ENCODE results near the gene FOXL1.

FOXL1 gene

GRCh38 chr16:86547286-86547685 lies 31.1 kb upstream of the FOXL1 start:
- H3K4me3 ChIP-seq (replicated peaks; ENCODE audit: low read depth, low read length): no peak overlapping the region
- TF ChIP-seq CTCF (IDR thresholded peaks at IDR 0.05; ENCODE audit: low read length, missing control alignments): no peak
- DNase-seq (ENCODE audit: low read depth): no peak

GRCh38 chr16:86549076-86549892 lies 29.1 kb upstream of the FOXL1 start:
- no peak overlapping the region for H3K4me3 ChIP-seq (replicated peaks; ENCODE audit: low read depth, low read length)
- TF ChIP-seq CTCF (IDR thresholded peaks at IDR 0.05; ENCODE audit: low read length, missing control alignments): no peak
- DNase-seq (ENCODE audit: low read depth): no peak

GRCh38 chr16:86549893-86550190 lies 28.5 kb upstream of the FOXL1 start:
- DNase-seq (ENCODE audit: low read depth): no peak
- no peak for TF ChIP-seq CTCF (IDR thresholded peaks at IDR 0.05; ENCODE audit: low read length, missing control alignments)
- H3K4me3 ChIP-seq (replicated peaks; ENCODE audit: low read depth, low read length): no peak overlapping the region

- H3K4me3 ChIP-seq (replicated peaks; ENCODE audit: low read depth, low read length): no peak overlapping the region
- no peak for TF ChIP-seq CTCF (IDR thresholded peaks at IDR 0.05; ENCODE audit: low read length, missing control alignments)
- DNase-seq (ENCODE audit: low read depth): no peak
These were observed 28.1 kb upstream of the FOXL1 start for GRCh38 chr16:86550281-86550680.

- H3K4me3 ChIP-seq (replicated peaks; ENCODE audit: low read depth, low read length): no peak overlapping the region
- TF ChIP-seq CTCF (IDR thresholded peaks at IDR 0.05; ENCODE audit: low read length, missing control alignments): no peak
- DNase-seq (ENCODE audit: low read depth): no peak
These were observed 25.0 kb upstream of the FOXL1 start for GRCh38 chr16:86553356-86553755.

- TF ChIP-seq CTCF (IDR thresholded peaks at IDR 0.05; ENCODE audit: low read length, missing control alignments): no peak
- DNase-seq (ENCODE audit: low read depth): no peak
- H3K4me3 ChIP-seq (replicated peaks; ENCODE audit: low read depth, low read length): peak overlapping the region; percentile 85
These were observed 23.8 kb upstream of the FOXL1 start for GRCh38 chr16:86554599-86554916.

All from fibroblast of pulmonary artery (primary cell).